SK-N-MC (cell line): ENCODE measurements around the gene SLC43A2.

Source experiments
- EZH2 ChIP-seq: fragments of 200-600 bp; sonication (generic); IDR thresholded peaks from one replicate; pipeline ENCODE4 v1.6.1; 2017; ENCODE audit warnings: antibody characterized with exemption
- FOXP2 ChIP-seq: optimal IDR thresholded peaks from 2 replicates; pipeline ENCODE3; 2011; ENCODE audit warnings: mild to moderate bottlenecking, moderate library complexity; ENCODE audit not compliant: insufficient read depth; ENCODE audit errors: extremely low read length, control extremely low read depth
- POLR2AphosphoS5 ChIP-seq: IDR thresholded peaks from 2 replicates; pipeline ENCODE4 v1.6.1; 2012; ENCODE audit warnings: mild to moderate bottlenecking, low read depth, low read length, borderline replicate concordance

- no peak for TF ChIP-seq EZH2
- no peak for TF ChIP-seq POLR2AphosphoS5
- TF ChIP-seq FOXP2: no peak
Observed at GRCh38 chr17:1533661-1534325, 94.8 kb downstream of the SLC43A2 start.
